GM19023 (cell line): ENCODE data around the gene LIPE.

Experiments used
- ATAC-seq: cut with Tn5 transposase; IDR thresholded peaks from one replicate; pipeline ENCODE4 v1.9.1; 2021; ENCODE audit warnings: mild to moderate bottlenecking, moderate library complexity; ENCODE audit not compliant: unreplicated experiment

Gene LIPE

DNA sequence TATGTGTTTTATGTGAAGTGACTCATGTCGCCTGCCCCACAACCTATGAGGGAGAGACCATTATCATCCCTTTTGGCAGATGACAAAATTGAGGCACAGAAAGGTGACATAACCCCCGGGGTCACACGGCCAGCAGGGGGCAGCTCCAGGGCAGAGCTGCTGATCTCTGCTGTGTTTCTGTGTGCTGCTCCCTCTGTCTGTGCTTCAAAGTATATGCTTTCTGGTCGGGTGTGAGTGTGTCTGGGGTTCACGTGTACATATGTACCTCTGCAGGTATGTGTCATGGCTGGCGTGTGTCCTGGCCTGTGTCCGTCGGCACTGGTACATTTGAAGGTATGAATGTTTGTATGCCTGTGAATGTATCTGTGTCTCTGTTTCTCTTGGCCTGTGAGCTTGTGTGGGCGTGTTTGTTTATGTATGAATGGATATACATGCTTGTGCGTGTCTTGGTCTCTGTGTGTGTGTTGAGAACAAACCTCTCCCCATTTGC lies 7.1 kb downstream of the LIPE start:
- no peak for ATAC-seq

DNA sequence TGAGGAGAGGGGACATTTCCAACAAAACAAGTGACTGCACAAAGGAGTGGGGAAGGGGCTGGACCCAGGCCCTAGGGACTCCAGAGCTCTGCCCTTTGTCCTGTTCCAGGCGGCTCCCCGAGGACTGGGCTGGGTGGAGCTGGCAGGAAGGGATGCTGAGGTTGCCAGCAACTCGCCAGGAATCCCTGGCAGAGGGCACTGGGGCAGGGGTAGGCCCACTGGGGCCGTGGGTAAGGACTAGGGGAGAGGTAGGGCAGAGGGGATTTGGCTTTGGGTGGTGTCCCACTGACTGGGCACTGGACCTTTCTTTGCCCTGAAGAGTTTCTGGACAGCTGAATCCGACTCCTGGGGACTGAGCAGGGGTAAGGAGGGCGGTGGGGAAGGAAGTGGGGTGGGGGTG lies 7.9 kb downstream of the LIPE start:
- ATAC-seq = no peak

DNA sequence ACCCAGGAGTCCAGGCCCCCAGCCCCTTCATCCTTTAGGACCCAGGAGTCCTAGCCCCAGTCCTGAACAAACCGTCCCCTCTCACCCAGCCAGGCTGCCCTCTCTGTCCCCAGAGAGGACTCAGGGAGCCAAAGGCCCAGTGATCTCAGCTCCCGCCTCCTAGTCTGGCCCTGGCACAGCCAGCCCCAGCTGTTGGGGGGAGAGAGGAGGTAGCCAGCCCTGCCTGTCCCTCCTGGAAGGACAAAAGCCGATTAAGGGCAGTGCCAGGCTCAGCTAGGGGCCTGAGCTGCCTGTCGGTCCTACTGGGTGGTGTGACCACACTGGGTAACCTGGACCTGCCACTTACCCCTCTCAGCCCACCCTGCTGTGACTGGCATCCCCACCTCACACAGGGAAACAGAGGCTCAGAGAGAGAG lies 14.5 kb downstream of the LIPE start:
- no peak for ATAC-seq

DNA sequence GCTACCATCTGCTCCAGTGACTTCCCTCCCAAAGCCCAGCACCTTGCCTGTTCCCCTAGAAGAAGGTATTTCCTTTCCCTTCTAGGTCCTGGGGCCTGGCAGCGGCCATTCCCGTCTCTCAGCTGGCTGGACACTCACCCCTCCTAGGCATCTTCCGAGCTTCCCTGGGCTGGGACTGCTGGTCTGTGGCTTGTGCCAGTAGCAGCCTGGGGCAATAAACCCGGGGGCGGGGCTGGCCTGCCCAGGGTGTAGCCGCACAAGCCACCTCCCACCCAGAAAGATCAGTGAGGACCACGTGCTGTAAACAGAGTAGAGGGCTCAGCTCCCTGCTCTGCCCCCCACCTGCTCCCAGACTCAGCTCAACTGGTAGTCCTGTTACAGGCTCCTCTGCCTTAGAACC lies 15.0 kb downstream of the LIPE start:
- no peak for ATAC-seq

DNA sequence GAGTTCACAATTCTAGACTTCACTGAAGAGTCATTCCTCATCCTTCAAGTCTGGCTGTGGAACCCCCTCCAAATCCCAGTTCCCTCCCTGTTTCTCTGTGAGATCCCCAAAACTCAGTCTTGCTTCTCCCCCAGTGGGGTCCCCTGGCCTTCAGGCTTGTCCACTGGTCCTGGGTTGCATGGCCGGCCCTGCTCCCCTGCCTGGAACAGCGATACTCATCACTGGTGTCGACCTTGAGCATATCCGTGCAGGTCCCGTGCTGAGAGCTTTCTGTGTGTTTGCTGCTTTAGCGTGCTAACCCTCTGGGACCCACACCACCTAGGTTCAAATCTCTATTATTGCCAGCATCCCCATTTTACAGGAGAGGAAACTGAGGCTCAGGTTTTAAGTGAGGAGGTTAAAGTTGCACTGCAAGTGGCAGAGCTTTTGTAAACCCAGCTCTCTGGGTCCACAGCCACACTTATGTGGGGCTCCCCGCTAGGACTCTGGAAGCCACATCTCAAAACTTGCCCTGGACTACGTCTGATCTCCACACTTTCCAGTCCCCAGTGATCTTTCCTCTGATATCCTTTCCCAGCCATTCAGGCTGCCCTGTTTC lies 15.5 kb downstream of the LIPE start:
- ATAC-seq = no peak

DNA sequence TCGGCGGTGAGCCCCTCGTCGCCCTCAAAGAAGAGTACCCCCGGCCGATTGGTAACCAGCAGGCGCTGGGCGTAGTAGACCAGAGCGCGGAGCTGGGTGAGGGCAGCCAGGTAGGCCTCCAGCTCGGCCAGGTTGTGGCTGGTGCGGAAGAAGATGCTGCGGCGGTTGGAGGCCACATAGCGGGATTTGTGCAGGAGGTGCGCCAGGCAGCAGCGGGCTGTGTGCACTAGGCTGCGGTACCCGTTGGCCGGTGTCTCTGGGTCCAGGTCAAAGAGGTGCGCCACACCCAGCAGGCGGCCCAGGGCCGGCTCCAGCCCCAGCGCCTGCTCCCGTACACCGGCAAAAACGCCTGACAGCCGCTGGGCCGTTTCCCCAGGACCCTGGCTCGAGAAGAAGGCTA lies 16.8 kb downstream of the LIPE start:
- ATAC-seq = no peak

DNA sequence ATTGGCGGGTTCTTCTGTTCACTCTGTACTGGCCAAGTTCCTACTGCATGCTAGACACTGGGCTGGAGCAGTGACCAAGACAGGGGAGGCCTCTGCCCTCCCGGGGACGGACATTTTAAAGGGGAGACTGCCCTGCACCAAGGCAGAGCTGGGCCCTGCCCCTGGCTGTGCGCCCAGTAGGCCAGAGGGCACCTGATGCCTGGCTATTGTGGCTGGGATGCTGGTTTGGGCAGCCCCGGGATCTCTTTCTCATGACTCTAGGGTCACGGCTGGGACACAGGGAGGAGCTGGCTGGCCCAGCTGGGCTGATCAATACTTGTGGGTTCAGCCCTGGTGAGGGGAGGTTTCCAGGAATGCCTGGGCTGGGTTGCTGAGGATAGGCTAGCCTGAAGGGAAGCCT lies 17.7 kb downstream of the LIPE start:
- no peak for ATAC-seq

DNA sequence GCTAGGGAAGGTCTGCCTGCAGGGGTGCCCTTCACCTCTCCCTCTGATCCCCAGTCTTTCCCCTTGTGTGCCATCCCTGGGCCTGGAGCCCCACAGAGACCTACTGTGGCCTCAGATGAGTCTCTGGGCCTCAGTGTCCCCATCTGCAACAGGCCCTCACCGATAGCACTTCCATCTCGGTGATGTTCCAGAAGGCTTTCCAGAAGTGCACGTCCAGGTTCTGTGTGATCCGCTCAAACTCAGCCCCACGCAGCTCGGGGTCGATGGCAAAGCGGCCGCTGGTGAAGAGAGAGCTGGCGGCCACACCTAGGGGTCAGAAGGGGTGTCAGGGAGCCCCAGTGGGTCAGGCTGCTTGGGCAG lies 19.4 kb downstream of the LIPE start:
- no peak for ATAC-seq

DNA sequence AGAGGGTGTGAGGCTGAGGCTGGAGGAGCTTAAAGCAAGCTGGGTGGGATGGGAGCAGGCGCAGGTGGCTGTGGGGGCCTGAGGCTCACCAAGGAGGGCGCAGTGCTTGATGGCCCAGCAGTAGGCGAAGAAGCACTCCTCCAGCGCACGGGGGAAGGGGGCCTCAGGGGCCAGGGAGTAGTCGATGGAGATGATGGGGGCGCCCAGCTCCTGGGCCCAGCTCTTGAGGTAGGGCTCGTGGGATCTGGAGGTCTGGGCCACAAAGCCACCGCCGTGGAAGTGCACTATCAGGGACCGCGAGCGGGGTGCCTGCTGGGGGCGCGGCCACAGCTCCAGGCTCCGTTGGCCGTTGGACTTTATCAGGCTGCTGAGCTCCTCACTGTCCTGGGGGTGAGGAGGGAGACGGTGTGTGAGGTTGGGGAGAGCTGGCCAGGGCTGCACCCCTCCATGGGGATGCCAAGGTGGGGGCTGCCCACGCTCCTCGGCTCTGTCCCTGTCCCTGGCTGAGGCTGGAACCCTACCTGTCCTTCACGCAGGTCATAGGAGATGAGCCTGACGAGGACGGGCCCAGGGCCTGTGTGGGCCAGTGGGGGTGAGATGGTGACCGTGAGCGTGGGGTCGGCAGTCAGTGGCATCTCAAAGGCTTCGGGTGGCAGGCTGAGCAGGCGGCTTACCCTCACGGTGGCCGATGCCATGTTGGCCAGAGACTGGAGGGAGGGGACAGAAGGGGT lies 19.9 kb downstream of the LIPE start:
- ATAC-seq = no peak

DNA sequence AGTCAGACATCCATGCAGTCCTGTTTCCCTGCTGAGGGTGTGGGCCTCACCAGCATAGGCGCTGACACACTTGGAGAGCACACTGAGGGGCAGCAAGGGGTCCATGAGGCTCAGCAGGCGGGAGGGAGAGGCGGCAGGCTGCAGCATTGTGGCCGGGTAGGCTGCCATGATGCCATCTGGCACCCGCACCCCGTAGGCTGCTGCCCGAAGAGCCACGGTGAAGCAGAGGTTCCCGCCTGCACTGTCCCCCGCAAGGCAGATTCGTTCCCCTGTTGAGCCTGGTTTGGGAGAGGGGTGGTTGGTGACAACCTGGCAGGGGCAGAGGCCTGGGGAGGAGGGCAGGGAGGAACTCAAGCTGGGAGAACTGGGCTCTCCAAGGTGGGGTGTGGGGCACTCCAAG lies 21.1 kb downstream of the LIPE start:
- ATAC-seq = no peak

DNA sequence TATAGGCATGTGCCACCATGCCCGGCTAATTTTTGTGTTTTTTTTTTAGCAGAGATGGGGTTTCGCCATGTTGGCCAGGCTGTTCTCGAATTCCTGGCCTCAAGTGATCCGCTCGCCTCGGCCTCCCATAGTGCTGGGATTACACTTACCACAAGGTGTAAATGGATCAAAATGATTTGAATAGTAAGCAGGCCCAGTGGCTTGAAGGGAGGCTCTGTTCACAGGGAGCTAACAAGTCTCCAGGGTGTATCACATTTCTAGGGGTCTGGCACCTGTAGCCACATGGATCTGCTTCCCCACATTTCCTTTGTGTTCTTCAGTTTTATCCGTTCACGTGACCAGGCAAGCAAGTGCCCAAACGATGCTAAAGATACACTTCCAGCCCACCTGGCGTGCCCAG lies 23.6 kb downstream of the LIPE start:
- no peak for ATAC-seq

DNA sequence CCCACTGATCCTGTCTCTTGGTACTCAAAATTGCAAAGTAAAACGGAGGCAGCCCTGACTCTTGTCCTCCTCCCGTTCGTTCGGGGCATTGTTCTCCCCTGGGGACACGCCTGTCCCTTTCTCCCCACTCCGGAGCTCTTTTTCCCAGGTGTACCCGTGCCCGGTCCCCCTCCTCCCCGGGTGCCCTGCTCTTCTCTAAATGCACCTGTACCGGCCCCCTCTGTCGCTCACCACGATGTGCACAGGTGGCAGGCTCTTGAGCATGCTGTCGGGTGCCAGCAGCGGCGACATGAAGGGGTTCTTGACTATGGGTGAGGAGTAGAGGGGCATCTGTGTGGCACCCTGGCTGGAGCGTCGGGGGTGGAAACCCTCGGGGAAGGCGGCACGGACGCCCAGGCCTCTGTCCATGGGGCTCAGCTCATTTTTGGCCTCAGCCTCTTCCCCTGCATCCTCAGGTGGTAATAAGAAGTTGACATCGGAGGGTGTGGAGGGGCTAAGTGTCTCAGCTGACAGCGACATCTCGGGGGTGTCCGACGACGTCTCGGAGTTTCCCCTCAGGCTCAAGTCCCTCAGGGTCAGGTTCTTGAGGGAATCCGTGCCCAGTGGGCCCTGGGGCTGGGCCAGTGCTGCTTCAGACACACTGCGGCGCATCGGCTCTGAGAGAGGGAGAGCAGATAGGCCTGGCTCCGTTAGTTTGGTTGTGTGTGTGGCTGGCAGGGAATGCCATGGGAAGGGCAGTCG lies 24.6 kb downstream of the LIPE start:
- no peak for ATAC-seq

DNA sequence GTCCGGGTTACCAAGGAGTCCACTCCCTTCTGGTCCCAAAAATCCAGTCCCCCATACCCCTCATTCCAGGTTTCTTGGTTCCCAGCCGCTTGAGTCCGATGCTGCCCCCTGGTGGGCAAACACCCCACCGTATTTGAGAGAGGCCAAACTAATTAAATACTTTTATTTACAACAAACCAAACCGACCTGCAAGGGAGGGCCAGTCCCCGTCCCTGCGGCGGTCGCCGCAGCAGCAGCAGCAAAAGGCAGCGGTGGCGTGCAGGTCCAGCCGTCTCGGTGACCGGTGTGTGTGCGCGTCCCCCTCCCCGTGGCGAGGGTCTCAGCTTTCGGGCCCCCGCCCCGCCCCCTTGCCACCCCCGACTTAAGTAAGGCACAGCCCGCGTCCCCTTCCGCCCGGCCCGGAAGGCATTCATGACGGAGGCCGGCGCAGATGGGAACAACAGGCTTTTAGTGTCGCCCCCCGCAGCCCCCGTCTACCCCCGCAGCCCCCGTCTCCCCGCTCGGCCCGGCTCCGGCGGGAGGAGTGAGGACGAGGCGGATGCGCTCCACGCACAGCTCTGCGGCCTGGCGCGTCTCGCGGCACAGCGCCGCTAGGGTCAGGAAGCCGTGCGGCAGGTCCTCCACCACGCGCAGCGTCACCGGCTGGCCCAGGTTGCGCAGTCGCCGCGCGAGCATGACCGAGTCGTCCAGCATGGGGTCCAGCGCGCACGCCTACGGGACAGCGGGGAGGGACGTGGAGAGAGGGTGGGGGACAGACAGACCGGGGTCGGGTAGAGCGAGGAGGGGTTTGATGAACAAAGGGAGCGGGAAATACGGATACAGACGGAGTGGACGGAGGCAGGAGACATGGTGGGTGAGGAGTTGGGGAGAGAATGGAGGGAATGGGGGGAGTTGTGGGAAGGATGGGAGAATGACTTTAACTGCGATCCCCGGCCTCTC lies 25.6 kb downstream of the LIPE start:
- ATAC-seq = no peak

DNA sequence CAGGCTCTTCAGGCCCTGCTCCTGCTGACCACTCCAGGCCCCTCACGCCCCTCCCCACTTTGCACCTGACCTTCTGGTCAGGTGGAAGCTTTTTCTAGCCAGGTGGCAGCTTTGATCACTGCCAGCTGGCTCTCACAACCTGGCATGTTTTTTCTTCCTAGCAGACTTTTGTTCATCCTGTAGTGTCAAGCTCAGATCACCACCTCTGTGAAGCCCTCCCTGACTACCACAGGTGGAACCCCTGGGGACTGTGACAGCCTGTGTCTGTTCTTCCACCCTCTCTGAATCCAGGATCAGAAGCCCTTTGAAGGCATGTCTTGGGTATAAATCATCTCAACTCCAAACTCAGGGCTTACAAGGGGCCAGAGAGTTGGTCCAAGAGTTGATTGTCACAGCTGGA lies 26.8 kb downstream of the LIPE start:
- no peak for ATAC-seq

DNA sequence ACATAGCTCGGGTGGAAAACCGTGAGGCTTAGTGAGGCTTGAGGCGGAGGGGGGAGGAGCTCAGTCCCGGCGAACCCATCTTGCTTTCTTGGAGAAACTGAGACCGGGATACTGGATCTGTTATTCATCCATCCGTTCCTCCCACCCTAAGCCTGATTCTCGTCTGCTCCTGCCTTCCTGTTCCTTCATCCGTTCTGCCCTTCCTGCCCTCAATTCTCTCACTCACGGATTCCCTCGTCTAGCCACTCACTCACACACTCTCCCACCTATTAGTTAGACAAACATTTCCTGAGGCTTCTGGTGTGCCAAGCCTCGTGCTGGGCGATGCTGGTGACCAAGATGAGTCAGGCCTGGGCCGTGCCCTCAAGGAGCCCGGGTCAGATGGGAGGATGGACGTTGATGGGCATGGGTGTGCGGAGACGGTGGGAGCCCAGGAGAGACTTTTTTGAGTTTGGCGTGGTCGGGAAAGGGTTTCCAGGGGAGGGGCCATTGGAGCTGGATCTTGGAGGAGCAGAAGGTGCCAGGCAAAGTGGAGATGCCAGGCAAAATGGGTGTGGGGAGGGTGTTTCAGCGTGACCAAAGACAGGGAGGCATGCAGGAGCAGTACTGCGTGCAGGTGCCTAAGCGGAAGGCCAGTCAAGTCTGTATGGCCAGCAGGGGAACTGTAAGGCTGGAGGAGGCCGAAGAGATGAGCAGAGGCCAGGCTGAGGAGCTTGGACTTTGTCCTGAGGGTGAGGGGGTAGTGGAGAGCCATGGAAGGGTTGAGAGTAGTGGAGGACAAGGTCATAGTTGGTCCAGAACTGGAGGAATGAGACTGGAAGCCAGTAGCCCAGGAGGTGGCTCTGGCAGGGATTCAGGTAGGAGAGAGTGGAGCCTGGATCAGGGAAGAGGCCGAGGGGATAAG lies 29.7 kb downstream of the LIPE start:
- ATAC-seq = no peak

DNA sequence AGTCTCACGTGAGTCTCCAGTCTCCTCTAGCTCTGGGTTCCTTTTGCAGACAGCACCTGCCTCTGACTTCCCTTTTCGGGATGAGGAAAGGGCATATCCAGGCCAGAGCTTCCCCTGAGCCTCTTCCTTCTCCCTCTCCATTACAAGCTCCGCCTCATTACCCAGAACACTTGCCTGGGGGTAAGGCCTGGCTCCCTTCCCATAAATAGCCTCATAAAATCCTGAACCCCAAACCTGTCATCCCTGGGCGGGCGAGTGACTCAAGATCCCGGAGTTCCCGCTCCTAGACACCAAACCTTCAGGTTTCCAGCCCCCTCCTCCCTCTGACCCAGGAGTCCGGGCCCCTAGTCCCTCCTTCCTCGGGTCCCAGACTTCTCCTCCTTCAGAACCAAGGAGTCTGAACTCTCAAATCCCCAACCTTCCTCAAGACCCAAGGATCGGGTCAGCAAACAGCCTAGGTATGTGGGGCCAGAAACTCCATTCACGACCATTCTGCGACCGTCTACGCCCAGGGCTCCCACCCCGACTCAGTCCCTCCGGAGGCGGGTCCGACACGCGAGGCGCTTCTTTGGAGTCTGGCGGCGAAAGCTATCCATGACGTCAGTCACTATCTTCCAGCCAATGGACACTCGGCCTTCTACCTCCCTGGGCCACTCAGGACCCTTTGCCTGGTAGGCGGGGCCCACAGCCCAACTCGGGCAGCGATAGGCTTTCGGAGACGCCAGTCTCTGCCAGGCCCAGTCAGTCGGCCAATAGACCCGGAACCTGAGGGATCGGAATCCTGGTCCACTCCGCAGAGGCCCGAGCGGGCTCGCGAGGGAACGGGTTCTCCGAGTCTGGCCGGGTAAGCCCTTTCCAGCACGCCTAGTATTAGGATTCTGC lies 30.6 kb downstream of the LIPE start:
- peak; percentile 96 for ATAC-seq

DNA sequence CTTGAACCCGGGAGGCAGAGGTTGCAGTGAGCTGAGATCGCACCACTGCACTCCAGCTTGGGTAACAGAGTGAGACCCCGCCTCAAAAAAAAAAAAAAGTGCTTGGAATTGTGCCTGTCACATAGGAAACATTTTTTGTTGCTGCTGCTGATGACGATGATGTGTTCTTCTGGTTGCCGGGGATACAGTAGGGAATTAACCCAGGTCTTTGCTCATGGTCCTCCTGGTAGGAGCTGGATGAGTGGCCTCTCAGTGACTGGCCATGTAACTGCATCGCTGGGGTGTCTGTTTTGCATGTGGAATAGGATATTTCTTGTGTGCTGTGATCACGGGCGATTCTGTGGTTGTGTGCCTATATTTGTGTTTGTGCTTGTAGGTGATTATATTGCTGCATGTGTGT lies 32.4 kb downstream of the LIPE start:
- no peak for ATAC-seq

DNA sequence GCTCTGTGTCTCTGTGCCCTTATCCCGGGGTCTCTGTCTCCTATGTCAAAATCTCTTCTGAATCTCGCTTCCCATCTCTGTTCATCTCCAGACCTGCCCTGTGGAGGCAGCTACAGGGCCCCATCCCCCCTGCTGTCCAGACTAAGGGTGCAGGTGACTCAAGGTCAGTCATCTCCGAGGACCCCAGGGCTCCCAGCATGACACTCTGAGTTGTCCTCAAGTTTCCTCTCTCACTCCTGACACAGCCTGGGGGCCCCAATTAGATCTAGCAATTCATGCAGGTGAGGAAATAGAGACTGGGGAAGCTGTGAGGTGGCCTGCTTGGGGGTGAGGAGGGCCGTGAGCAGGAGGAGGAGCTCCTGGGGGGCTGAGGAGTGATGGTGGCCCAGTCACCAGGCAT lies 35.0 kb downstream of the LIPE start:
- no peak for ATAC-seq

DNA sequence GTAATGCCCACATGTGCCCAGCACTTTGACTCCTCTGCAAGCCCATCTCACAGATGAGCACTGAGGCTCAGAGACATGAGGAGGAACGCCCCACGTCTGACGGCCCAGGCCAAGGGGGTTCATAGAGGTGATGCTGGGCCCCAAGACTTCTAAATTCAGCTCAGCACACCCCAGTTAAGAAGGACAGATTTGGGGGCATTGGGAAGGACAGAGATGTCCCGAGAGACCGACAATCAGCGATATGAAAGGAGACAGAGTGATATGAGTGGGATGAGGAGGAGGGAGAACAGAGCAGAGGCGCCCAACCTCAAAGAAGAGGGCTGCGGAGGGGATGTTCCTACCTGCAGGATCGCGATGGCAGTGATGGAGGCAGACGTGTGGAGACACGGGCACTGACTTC lies 37.3 kb downstream of the LIPE start, which contains the start of gene CNFN:
TSS of gene CNFN (minus strand) at position 399 of the 400 bp plus-strand sequence. CDS start 1,260 bp downstream, outside the sequence.
- ATAC-seq = no peak
